ENCODE data around the gene DCAF4L1.

DCAF4L1 gene, protein sequence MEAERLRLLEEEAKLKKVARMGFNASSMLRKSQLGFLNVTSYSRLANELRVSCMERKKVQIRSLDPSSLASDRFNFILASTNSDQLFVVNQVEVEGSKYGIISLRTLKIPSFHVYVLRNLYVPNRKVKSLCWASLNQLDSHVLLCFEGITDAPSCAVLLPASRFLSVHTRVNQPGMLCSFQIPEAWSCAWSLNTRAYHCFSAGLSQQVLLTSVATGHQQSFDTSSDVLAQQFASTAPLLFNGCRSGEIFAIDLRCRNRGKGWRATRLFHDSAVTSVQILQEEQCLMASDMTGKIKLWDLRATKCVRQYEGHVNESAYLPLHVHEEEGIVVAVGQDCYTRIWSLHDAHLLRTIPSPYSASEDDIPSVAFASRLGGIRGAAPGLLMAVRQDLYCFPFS

GRCh38 chr4:41981456-41981855 is at the start of gene DCAF4L1:
Gene DCAF4L1, plus strand, starts transcription at chr4:41981756. Its CDS starts 37 bp downstream, at chr4:41981793.
- DNase-seq: no peak

DNA sequence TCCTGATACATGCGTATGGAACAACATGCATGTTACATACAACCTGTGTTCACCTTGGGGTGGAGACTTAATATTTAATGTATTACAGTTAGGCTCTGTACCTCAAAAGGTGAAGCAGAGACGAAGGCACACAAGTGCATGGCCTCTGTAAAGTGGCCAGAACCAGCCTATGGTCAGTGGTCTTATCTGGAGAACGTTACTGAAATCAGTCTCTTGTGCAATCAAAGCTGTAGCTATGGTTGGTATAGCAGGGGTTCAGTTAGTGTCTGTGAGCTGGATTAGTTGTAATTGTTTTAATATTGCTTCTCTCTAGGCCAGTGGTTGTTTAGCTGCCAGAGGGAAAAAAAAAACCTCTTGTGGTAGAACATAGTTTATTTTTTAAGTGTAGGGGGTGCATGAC is 48.6 kb upstream of the DCAF4L1 start:
- no peak for DNase-seq

GRCh38 chr4:41933997-41934503 is 47.5 kb upstream of the DCAF4L1 start:
- no peak for DNase-seq

GRCh38 chr4:41934514-41934900 is 47.0 kb upstream of the DCAF4L1 start:
- DNase-seq: no peak

- peak; percentile 90 for DNase-seq
These were observed 46.5 kb upstream of the DCAF4L1 start, which contains the start of gene TMEM33 for GRCh38 chr4:41934901-41935651. Gene TMEM33, plus strand, starts transcription at chr4:41935429. Its CDS starts 56 bp downstream, at chr4:41935485.

DNA sequence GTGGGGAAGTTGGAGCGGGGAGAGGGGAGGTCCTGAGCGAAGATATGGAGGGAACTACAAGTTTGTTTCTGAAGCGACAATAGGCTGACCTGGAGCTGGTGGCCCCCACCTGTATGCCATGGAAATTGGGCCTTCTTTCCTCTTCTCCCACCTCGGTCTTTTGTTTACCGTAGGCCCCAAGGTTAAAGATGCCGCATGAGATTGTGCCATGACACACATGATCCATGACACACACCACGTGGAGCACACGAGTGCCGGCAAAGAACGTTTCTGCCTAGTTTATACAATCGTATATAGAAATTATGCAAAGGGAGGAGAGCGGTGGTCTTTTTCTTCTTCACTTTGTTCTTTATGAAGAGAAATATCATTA is 45.9 kb upstream of the DCAF4L1 start:
- DNase-seq: peak; percentile 18

DNA sequence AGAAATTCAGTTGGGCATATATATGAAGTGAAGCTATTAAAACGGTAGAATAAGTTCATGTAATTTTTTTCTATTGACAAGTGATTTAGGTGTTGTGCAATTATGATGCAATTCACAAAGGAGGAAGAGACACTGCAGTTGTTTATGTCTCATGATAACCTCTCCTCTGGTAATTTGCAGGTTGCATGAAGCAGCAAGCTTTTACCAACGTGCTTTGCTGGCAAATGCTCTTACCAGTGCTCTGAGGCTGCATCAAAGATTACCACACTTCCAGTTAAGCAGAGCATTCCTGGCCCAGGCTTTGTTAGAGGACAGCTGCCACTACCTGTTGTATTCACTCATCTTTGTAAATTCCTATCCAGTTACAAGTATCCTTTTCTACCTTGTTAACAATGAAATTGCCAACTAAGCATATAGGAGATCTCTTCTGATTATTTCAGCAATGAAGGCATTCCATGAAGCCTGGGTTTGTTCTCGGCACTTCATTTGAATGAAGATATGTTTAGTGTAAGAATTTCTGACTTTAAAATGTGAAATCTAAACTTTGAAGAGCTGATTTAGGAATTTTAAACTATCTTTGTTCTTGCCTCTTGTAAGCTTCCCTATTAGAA is 42.4 kb upstream of the DCAF4L1 start:
- no peak for DNase-seq

GRCh38 chr4:41940834-41941233 is 40.7 kb upstream of the DCAF4L1 start:
- DNase-seq: no peak

- no peak for DNase-seq
These were observed 38.0 kb upstream of the DCAF4L1 start for GRCh38 chr4:41943506-41943905.

- no peak for DNase-seq
These were observed 37.5 kb upstream of the DCAF4L1 start for GRCh38 chr4:41944089-41944488.

- DNase-seq: no peak
These were observed 32.0 kb upstream of the DCAF4L1 start for GRCh38 chr4:41949531-41949930.

- peak; percentile 36 for DNase-seq
These were observed 23.9 kb upstream of the DCAF4L1 start for GRCh38 chr4:41957634-41958033.

GRCh38 chr4:41963105-41963504 is 18.5 kb upstream of the DCAF4L1 start:
- peak; percentile 24 for DNase-seq

GRCh38 chr4:41964401-41964800 is 17.2 kb upstream of the DCAF4L1 start:
- DNase-seq: no peak

DNA sequence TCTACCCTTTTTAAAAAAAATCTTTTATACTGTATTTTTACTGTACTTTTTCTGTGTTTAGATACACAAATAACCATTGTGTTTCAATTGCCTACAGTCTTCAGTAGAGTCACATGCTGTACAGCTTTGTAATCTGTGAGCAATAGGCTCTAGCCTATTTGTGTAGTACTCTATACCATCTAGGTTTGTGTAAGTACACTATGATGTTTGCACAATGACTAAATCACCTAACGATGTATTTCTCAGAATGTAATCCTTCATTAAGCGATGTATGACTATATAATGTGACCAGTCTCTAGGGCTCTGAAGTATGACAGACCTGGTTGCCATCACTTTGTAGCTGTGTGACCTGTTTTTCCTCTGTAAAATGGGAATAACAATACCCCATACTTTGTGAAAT is 14.2 kb upstream of the DCAF4L1 start:
- no peak for DNase-seq

- DNase-seq: no peak
These were observed 11.9 kb upstream of the DCAF4L1 start for GRCh38 chr4:41969671-41970070.

DNA sequence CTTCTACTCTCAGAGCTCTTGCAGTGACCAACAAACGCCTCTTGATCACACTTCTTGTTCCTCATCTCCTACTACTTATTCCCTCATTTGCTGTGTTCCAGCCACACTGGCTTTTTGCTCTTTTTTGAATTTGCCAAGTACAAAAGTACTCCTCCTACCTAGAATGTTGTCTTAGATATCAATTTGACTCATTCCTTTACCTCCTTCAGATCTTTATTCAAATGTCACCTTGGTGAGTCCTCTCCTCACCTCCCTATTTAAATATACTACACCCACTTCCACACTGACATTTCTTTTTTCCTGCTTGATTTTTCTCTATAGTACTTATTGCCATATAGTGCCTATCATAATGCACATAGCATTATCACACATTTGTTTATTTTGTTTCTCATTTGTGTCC is 6.2 kb upstream of the DCAF4L1 start:
- DNase-seq: no peak

- no peak for DNase-seq
These were observed 4.6 kb upstream of the DCAF4L1 start for GRCh38 chr4:41976775-41977516.

GRCh38 chr4:41977709-41978108 is 3.8 kb upstream of the DCAF4L1 start:
- DNase-seq: no peak

- no peak for DNase-seq
These were observed 1.2 kb downstream of the DCAF4L1 start for GRCh38 chr4:41982716-41983115.

- DNase-seq: no peak
These were observed 3.6 kb downstream of the DCAF4L1 start for GRCh38 chr4:41985151-41985550.

- no peak for DNase-seq
These were observed 8.4 kb downstream of the DCAF4L1 start for GRCh38 chr4:41989994-41990364.
